ENCODE measurements around the gene PSMB7.

Gene PSMB7

GRCh38 chr9:124415102-124415851 lies at the start of gene PSMB7:
Gene PSMB7, minus strand, starts transcription at chr9:124415442. Its CDS starts 17 bp downstream, at chr9:124415425.
- peak; percentile 83 for TF ChIP-seq CTCF (IDR thresholded peaks at IDR 0.05)

GRCh38 chr9:124462739-124463138 lies 47.5 kb upstream of the PSMB7 start:
- no peak for TF ChIP-seq CTCF (IDR thresholded peaks at IDR 0.05)

GRCh38 chr9:124458441-124458840 lies 43.2 kb upstream of the PSMB7 start:
- TF ChIP-seq CTCF (IDR thresholded peaks at IDR 0.05): no peak

GRCh38 chr9:124457887-124458431 lies 42.7 kb upstream of the PSMB7 start:
- TF ChIP-seq CTCF (IDR thresholded peaks at IDR 0.05): no peak

GRCh38 chr9:124457079-124457886 lies 42.0 kb upstream of the PSMB7 start:
- no peak for TF ChIP-seq CTCF (IDR thresholded peaks at IDR 0.05)

- TF ChIP-seq CTCF (IDR thresholded peaks at IDR 0.05): no peak
These were observed 41.3 kb upstream of the PSMB7 start for GRCh38 chr9:124456341-124457078.

- TF ChIP-seq CTCF (IDR thresholded peaks at IDR 0.05): no peak
These were observed 40.6 kb upstream of the PSMB7 start for GRCh38 chr9:124455820-124456219.

All from LNCAP (cell line).